HepG2 (cell line): ENCODE data around the gene ABCC10. TPM values are rescaled to one million over a fixed set of nuclear protein-coding genes. Genes with fewer than 3 reads are reported as not detected.

Experiments
- CHCHD3 ChIP-seq: sonication (generic); formaldehyde crosslinking; IDR thresholded peaks from 2 replicates; pipeline ENCODE4 v1.8.0; 2022; ENCODE audit warnings: mild to moderate bottlenecking, missing genetic modification reagents, moderate library complexity
- EED ChIP-seq: sonication (generic); formaldehyde crosslinking; IDR thresholded peaks from 2 replicates; pipeline ENCODE4 v1.5.0; 2020; ENCODE audit warnings: mild to moderate bottlenecking, missing genetic modification reagents
- FOSL2 ChIP-seq: sonication (generic); formaldehyde crosslinking; IDR thresholded peaks from 2 replicates; pipeline ENCODE4 v1.4.0; 2020; ENCODE audit warnings: missing genetic modification reagents
- HOXD1 ChIP-seq: sonication (generic); formaldehyde crosslinking; IDR thresholded peaks from 2 replicates; pipeline ENCODE4 v1.5.0; 2020; ENCODE audit warnings: missing genetic modification reagents
- MLLT10 ChIP-seq: sonication (generic); formaldehyde crosslinking; IDR thresholded peaks from 2 replicates; pipeline ENCODE4 v1.4.0; 2020; ENCODE audit warnings: missing genetic modification reagents
- STAG1 ChIP-seq: sonication (generic); formaldehyde crosslinking; IDR thresholded peaks from 2 replicates; pipeline ENCODE4 v1.4.0; 2020; ENCODE audit warnings: missing genetic modification reagents
- TGIF2 ChIP-seq: IDR thresholded peaks from 2 replicates; pipeline ENCODE4 v1.6.1; 2016; ENCODE audit warnings: control low read depth, missing compliant biosample characterization
- TMF1 ChIP-seq: sonication (generic); formaldehyde crosslinking; IDR thresholded peaks from 2 replicates; pipeline ENCODE4 v1.8.1; 2022; ENCODE audit warnings: low read depth, missing genetic modification reagents
- TP53 ChIP-seq: sonication (generic); formaldehyde crosslinking; conservative IDR thresholded peaks from 2 replicates; pipeline ENCODE4 v1.4.0; 2020; ENCODE audit warnings: missing genetic modification reagents
- ZNF263 ChIP-seq: sonication (generic); formaldehyde crosslinking; IDR thresholded peaks from 2 replicates; pipeline ENCODE4 v1.4.0; 2020; ENCODE audit warnings: missing genetic modification reagents
- ZNF501 ChIP-seq: sonication (generic); formaldehyde crosslinking; IDR thresholded peaks from 2 replicates; pipeline ENCODE4 v1.5.1; 2020; ENCODE audit warnings: mild to moderate bottlenecking, moderate library complexity, missing genetic modification reagents
- ZNF766 ChIP-seq: sonication (generic); formaldehyde crosslinking; IDR thresholded peaks from 2 replicates; pipeline ENCODE4 v1.5.0; 2020; ENCODE audit warnings: missing genetic modification reagents, borderline replicate concordance
- ZSCAN25 ChIP-seq: sonication (generic); formaldehyde crosslinking; IDR thresholded peaks from 2 replicates; pipeline ENCODE4 v1.8.0; 2022; ENCODE audit warnings: mild to moderate bottlenecking, missing genetic modification reagents
- polyA plus RNA-seq, 8 experiments: library from polyadenylated mRNA; depleted of rRNA in 3 of 8; stranded (reverse) in 7 of 8; unstranded in 1 of 8; fragments of >200 nt; fragmentation: Illumina TruSeq in 4 of 8; extraction: Trizol in 4 of 8; gene quantifications; 2 replicates each; pipeline versions ENCODE4 v1.2.1 to v1.2.3, GENCODE V29; 2011 to 2016; ENCODE audit warnings: low read depth in 4 of 8, missing spikeins in 1 of 8, mixed read lengths in 1 of 8; ENCODE audit not compliant: insufficient read depth in 1 of 8
- total RNA-seq, 5 experiments: library from RNA; depleted of rRNA; stranded (reverse); fragments of >200 nt; fragmentation: Illumina TruSeq; extraction: Trizol; gene quantifications; 2 replicates each; pipeline ENCODE4 v1.2.3, GENCODE V29; 2016; ENCODE audit warnings: low read depth in 1 of 5
- TF ChIP-seq, protein P1 (sequence below): IDR thresholded peaks from 2 replicates; pipeline ENCODE4 v1.6.1; 2016; ENCODE audit warnings: low read depth, missing genetic modification reagents, missing compliant biosample characterization
- TF ChIP-seq, protein P2 (sequence below): sonication (generic); formaldehyde crosslinking; IDR thresholded peaks from 2 replicates; pipeline ENCODE4 v1.8.0; 2022; ENCODE audit warnings: mild to moderate bottlenecking, missing genetic modification reagents; ENCODE audit not compliant: insufficient replicate concordance
- TF ChIP-seq, protein P3 (sequence below): sonication (generic); formaldehyde crosslinking; IDR thresholded peaks from 2 replicates; pipeline ENCODE4 v1.8.0; 2022; ENCODE audit warnings: missing genetic modification reagents, mild to moderate bottlenecking, inconsistent platforms, borderline replicate concordance
- TF ChIP-seq, protein P4 (sequence below): IDR thresholded peaks from 2 replicates; pipeline ENCODE4 v1.6.1; 2016; ENCODE audit warnings: low read depth, borderline replicate concordance
- TF ChIP-seq, protein P5 (sequence below): sonication (generic); formaldehyde crosslinking; IDR thresholded peaks from 2 replicates; pipeline ENCODE4 v1.4.0; 2020; ENCODE audit warnings: mild to moderate bottlenecking, missing genetic modification reagents

The ABCC10 gene
- total and polyA plus RNA-seq, 2 of the 13 experiments (the other 11 are each of a cell fraction or from before 2014, with no cell fraction given), result 16.0 to 24.3 TPM

DNA sequence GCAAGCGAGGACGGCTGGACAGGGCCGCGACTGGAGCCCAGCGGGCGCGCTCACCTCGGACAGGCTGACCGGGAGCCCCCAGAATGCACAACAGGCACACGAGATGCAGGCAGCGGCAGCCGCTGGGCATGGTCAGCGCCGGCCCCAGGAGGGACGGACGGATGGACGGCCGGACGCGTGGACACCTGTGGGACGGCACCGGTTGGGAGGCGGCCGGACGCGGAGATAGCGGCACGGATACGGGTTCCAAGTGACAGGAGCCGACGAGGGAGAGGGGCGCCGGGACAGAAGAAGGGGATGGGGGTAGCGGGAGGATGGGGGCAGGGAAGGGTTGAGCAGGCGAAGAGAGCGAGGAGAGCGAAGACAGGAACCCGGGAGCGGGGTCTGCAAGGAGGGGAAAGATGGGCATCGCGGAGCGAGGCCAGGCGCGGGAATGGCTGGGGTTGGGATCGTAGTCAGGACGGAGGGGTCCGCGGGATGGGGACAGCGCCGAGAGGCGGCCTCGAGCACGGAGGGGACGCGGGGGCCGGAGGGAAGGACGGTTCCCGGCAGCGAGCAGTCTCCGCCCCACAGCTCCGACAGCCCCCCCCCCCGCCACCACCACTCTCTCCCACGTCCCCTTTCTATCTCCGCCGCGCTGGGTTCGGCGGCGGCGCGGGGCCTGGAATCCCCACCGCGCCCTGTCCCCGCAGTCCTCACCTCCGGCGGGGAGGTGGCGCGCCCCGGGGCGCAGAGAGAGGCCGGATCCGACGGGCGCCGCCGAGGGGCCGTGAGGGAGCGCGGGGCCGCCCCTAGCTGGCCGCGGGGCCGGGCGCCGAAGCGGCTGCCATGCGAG is 27.6 kb downstream of the ABCC10 start (continued):
- TF ChIP-seq, protein P1, sequence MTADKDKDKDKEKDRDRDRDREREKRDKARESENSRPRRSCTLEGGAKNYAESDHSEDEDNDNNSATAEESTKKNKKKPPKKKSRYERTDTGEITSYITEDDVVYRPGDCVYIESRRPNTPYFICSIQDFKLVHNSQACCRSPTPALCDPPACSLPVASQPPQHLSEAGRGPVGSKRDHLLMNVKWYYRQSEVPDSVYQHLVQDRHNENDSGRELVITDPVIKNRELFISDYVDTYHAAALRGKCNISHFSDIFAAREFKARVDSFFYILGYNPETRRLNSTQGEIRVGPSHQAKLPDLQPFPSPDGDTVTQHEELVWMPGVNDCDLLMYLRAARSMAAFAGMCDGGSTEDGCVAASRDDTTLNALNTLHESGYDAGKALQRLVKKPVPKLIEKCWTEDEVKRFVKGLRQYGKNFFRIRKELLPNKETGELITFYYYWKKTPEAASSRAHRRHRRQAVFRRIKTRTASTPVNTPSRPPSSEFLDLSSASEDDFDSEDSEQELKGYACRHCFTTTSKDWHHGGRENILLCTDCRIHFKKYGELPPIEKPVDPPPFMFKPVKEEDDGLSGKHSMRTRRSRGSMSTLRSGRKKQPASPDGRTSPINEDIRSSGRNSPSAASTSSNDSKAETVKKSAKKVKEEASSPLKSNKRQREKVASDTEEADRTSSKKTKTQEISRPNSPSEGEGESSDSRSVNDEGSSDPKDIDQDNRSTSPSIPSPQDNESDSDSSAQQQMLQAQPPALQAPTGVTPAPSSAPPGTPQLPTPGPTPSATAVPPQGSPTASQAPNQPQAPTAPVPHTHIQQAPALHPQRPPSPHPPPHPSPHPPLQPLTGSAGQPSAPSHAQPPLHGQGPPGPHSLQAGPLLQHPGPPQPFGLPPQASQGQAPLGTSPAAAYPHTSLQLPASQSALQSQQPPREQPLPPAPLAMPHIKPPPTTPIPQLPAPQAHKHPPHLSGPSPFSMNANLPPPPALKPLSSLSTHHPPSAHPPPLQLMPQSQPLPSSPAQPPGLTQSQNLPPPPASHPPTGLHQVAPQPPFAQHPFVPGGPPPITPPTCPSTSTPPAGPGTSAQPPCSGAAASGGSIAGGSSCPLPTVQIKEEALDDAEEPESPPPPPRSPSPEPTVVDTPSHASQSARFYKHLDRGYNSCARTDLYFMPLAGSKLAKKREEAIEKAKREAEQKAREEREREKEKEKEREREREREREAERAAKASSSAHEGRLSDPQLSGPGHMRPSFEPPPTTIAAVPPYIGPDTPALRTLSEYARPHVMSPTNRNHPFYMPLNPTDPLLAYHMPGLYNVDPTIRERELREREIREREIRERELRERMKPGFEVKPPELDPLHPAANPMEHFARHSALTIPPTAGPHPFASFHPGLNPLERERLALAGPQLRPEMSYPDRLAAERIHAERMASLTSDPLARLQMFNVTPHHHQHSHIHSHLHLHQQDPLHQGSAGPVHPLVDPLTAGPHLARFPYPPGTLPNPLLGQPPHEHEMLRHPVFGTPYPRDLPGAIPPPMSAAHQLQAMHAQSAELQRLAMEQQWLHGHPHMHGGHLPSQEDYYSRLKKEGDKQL (CRISPR knock-in tag), result no peak
- TF ChIP-seq HOXD1 (CRISPR knock-in tag) (no peak; the same call in 1 of the 2 replicates), EED (peak; percentile 86; the same call in 1 of the 2 replicates), STAG1 (CRISPR knock-in tag) (no peak), ZNF501 (CRISPR knock-in tag) (peak; percentile 95), ZNF263 (0 out of 2 replicates have a peak, but pooled peaks have one; percentile 20), ZNF766 (CRISPR knock-in tag) (no peak), CHCHD3 (CRISPR knock-in tag) (no peak; the same call in 1 of the 2 replicates), MLLT10 (no peak), ZSCAN25 (CRISPR knock-in tag) (no peak; the same call in 1 of the 2 replicates), TGIF2 (no peak), TP53 (CRISPR knock-in tag) (no peak), FOSL2 (CRISPR knock-in tag) (peak; percentile 56), TMF1 (no peak)
- TF ChIP-seq, protein P2, sequence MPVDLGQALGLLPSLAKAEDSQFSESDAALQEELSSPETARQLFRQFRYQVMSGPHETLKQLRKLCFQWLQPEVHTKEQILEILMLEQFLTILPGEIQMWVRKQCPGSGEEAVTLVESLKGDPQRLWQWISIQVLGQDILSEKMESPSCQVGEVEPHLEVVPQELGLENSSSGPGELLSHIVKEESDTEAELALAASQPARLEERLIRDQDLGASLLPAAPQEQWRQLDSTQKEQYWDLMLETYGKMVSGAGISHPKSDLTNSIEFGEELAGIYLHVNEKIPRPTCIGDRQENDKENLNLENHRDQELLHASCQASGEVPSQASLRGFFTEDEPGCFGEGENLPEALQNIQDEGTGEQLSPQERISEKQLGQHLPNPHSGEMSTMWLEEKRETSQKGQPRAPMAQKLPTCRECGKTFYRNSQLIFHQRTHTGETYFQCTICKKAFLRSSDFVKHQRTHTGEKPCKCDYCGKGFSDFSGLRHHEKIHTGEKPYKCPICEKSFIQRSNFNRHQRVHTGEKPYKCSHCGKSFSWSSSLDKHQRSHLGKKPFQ (CRISPR knock-in tag), result no peak
- TF ChIP-seq, protein P3, sequence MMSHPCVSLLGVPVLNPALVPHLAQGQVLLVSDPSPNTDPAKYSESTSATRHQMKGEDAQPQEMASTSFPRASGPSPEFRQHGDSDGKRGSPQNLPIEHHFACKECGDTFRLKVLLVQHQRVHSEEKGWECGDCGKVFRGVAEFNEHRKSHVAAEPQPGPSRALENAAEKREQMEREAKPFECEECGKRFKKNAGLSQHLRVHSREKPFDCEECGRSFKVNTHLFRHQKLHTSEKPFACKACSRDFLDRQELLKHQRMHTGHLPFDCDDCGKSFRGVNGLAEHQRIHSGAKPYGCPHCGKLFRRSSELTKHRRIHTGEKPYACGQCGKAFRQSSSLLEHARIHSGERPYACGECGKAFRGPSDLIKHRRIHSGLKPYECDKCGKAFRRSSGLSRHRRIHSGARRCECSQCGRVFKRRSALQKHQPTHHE, result no peak
- TF ChIP-seq, protein P4, sequence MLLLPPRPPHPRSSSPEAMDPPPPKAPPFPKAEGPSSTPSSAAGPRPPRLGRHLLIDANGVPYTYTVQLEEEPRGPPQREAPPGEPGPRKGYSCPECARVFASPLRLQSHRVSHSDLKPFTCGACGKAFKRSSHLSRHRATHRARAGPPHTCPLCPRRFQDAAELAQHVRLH, result peak; percentile 70; the same call in 1 of the 2 replicates
- TF ChIP-seq, protein P5, sequence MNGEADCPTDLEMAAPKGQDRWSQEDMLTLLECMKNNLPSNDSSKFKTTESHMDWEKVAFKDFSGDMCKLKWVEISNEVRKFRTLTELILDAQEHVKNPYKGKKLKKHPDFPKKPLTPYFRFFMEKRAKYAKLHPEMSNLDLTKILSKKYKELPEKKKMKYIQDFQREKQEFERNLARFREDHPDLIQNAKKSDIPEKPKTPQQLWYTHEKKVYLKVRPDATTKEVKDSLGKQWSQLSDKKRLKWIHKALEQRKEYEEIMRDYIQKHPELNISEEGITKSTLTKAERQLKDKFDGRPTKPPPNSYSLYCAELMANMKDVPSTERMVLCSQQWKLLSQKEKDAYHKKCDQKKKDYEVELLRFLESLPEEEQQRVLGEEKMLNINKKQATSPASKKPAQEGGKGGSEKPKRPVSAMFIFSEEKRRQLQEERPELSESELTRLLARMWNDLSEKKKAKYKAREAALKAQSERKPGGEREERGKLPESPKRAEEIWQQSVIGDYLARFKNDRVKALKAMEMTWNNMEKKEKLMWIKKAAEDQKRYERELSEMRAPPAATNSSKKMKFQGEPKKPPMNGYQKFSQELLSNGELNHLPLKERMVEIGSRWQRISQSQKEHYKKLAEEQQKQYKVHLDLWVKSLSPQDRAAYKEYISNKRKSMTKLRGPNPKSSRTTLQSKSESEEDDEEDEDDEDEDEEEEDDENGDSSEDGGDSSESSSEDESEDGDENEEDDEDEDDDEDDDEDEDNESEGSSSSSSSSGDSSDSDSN (CRISPR knock-in tag), result peak; percentile 87
